HG03520 (cell line): ENCODE data around the gene DOP1A.

Experiments
- ATAC-seq: cut with Tn5 transposase; IDR thresholded peaks from one replicate; pipeline ENCODE4 v1.9.1; 2021; ENCODE audit warnings: mild to moderate bottlenecking, moderate library complexity; ENCODE audit not compliant: unreplicated experiment

DOP1A gene, protein sequence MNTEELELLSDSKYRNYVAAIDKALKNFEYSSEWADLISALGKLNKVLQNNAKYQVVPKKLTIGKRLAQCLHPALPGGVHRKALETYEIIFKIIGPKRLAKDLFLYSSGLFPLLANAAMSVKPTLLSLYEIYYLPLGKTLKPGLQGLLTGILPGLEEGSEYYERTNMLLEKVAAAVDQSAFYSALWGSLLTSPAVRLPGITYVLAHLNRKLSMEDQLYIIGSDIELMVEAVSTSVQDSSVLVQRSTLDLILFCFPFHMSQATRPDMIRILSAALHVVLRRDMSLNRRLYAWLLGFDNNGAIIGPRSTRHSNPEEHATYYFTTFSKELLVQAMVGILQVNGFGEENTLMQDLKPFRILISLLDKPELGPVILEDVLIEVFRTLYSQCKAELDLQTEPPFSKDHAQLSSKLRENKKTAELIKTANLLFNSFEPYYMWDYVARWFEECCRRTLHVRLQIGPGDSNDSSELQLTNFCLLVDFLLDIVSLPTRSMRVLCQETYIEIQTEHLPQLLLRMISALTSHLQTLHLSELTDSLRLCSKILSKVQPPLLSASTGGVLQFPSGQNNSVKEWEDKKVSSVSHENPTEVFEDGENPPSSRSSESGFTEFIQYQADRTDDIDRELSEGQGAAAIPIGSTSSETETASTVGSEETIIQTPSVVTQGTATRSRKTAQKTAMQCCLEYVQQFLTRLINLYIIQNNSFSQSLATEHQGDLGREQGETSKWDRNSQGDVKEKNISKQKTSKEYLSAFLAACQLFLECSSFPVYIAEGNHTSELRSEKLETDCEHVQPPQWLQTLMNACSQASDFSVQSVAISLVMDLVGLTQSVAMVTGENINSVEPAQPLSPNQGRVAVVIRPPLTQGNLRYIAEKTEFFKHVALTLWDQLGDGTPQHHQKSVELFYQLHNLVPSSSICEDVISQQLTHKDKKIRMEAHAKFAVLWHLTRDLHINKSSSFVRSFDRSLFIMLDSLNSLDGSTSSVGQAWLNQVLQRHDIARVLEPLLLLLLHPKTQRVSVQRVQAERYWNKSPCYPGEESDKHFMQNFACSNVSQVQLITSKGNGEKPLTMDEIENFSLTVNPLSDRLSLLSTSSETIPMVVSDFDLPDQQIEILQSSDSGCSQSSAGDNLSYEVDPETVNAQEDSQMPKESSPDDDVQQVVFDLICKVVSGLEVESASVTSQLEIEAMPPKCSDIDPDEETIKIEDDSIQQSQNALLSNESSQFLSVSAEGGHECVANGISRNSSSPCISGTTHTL (N-terminal part only)

DNA sequence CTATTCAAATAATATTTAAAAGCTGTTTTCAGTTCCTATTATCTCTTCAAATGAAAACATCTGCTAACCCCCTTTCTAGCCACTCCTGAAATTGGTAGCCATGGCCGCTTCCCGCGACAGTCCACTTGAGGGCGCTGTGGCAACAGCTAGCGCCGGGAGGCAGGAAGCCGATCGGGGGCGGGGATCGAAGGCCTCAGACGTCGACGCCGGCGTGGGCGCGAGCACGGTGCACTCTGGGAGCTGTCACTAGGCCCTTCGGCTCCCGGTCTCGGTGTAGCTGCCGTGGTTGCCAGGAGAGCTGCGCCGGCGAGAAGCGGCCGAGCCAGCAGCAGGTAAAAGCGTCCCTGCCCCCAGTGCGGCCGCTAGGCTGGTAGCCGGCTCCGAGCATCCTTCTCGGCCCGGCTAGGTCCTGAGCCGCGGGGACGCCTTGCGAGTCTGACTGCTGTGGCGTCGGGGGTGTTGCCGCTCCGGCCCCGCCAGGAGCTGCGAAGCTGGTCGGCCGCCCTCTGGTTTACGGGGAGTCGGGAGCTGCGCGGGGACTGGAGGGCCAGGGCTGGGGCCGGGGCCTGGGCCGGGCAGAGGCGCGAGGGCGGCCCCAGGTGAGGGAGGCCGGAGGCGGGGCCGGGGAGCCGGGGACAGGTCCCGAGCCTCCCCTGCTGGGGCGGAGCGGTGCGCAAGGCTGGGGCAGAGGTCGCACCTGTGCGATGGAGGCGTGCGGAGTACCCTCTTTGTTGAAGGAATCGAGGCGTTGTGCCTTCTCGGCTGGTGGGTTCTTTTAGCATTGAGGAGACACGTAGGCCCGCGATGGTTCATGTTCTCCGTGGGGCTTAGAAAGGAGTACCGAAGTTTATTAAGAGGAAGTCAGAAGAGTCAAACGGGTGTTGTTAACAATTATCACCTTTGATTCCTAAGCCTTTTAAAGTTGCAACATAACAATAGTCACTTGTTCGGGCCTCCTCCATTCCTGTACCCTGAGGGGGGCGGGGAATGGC is at the start of gene DOP1A:
Gene DOP1A, plus strand, starts transcription at position 224 of the 992 bp plus-strand sequence. CDS start 29,307 bp downstream, outside the sequence.
- peak; percentile 81 for ATAC-seq

DNA sequence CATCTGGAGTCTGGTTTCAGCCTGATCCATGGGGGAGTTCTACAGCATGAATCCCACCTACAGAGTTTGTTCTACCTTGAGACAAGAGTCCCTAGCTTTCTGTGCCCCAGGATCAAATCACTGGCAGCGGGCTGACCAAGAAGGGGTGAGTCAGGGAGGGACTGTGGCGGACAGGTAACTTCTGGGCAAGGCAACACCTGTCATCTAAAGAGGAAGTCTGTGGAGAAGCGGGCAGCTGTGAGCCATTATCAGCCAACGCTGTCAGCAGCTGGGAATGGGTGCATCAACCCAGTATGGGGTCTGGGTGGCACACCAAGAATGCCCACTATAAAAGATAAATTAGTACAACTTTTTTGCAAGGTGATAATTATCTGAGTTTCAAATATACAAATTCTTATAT is 47.7 kb upstream of the DOP1A start:
- ATAC-seq, result no peak

DNA sequence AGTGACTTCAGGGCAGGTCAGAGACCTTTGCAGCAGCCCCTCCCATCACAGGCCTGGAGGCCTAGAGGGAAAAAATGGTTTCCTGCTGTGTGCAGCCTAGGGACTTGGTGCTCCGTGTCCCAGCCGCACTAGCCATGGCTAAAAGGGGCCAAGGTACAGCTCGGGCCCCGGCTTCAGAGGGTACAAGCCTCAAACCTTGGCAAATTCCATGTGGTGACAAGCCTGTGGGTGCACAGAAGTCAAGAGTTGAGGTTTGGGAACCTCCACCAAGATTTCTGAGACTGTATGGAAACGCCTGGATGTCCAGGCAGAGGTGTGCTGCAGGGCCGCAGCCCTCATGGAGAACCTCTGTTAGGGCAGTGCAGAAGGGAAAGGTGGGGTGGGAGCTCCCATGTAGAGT is 35.8 kb upstream of the DOP1A start:
- no peak for ATAC-seq

DNA sequence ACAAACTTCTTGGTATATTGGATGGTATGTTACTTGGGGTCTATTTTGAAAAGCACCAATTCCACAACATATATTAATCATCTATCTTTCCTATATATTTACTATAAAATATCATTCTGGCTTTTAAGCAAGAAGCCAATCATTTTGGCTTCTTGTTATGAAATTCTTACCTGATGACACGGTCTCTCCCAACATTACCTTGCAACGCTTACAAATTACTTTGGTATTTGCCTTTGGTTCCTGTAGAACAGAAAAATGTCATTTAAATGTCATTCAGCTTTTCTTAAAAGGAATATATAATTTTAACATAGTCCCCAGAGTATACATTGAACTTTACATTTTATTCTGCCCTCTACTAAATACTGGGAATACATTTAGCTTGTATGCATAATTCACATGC is 29.2 kb upstream of the DOP1A start:
- ATAC-seq, result no peak

DNA sequence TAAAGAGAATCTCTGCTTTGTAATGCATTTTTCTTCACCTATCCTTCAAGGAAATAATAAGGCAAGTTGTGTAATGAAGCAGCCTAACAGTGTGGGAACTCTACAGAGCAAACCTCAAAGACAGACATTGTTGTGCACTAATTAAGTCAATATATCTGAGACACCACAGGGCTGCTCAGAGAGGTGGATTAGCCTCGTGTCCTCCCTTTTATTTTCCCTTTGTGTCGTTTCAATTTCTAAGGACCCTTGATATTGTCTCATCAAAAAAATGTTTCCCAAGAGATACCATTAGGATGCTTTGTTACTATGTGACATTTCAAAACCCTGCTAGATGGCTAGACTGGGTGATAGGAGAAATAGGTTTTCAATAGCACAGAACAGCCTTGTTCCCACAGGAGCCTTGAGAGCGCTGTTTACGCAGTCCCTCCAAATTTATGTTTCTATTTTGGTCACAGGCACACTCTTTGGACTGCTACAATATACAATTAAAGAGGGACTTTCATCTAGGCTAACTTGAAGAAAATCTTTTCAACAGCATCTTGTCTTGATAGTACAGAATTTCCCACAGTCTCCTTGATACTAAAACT is 24.9 kb upstream of the DOP1A start:
- no peak for ATAC-seq

DNA sequence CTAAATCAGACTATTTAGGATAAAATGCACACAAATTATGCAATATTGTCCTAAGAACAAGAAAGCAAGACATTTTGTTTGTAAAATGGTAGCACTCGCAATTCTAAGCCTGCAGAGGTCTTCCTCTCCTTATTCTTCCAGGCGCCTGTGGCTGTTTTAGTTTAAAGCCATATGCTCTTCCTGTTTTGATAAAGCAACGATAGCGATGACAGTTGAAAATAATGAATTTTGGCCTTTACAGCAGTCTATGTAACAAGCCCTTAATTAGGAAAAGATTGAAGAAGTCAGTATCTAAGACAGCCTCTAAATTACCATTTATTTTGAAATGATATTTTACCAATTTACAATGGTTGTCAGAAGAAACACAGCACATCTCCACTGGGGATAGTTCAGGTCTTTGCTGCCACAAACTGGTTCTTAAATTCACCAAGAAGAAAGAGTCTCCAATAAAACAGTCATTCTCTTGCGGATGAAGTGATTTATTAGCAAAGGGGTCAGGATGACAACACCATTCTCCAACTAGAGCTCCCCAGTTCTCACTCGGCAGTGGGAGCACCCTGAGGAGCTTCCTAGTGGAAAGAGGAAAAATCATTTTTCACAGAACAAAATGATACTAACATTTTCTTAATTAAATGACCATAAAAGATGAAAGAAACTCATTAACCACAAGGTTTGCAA is 23.2 kb upstream of the DOP1A start:
- no peak for ATAC-seq

DNA sequence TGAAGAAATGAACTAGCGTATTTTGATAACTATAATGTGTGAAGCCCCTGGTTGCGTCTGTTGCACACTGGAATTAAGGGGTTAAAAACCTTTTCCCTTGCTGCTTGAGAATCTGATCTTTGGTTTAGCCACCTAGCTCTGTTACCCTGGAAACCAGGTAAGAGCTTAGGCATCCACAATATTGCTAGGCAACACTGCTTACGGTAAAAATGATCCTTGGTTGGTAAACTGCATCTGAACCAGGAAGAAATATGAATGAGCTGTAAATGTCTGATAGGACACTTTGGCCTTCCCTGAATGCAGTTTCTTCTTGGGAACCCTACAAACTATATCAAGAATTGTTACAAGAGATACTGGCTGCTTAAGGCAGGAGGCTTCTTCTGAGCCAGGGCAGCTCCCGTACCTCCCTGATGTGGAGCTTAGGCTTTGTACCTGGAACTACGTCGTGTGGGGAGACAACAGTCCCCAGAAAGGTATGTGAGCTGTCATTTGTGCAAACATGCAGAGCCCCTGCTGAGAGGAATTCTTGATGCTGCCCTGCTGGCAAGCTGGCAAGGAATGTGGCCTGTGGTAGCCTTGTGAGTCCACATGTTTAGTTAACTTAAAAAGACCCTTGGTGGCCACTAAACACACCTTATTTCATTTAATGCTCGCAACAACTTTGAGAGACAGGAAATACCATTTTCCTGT is 20.3 kb upstream of the DOP1A start:
- no peak for ATAC-seq

DNA sequence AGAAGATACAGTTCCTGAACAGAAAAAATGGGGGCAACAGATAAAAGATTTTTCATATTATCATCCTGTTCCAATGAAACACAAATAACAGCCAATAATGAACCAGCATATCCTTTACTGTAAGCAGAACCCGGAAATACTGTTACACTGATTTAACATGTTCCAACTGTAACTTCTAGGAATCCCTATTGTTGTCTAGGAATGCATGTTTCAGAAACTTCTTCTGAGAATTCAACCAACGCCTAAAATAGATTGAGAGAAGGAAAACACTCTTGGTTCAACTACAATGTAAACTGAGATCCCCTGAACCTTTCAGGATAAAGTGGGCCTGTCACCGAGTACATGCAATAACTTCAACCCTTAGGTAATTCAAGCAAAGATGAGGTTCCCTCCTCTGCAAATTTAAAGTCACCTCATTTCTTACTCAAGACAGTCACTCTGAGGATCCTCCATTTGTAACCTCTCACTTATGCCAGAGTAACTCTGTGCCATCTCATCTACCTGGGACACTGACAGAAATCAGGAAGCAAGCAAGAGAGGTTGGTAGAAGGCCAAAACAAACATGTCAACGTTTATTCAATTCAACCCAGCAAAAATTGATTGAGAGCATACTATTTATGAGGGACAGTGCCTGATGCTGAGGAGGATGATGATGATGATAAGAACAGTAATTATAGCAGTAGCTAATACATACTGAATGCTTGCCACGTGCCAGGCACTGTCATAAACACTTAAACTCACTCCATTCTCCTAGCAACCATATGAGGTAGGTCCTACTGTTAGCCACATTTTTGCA is 15.9 kb upstream of the DOP1A start:
- ATAC-seq, result no peak

DNA sequence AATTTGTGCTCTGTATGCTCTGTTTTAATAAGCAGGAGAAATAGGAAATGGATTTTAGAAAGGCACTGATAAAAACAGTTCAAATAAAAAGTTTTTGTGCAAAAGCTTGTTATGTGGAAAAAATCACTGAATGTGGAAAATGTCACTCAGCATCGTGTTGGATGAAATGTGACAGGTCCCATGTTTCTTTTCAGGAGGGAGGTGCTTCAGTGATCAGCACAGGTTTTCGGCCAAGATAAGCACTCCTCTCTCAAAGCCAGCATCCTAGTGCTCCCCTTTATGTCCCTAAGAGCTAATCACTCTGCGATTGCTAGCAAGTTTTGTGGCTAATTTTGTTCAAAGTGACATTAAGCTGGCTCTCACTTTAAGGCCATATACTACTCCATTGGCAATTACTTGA is 13.8 kb upstream of the DOP1A start:
- no peak for ATAC-seq

DNA sequence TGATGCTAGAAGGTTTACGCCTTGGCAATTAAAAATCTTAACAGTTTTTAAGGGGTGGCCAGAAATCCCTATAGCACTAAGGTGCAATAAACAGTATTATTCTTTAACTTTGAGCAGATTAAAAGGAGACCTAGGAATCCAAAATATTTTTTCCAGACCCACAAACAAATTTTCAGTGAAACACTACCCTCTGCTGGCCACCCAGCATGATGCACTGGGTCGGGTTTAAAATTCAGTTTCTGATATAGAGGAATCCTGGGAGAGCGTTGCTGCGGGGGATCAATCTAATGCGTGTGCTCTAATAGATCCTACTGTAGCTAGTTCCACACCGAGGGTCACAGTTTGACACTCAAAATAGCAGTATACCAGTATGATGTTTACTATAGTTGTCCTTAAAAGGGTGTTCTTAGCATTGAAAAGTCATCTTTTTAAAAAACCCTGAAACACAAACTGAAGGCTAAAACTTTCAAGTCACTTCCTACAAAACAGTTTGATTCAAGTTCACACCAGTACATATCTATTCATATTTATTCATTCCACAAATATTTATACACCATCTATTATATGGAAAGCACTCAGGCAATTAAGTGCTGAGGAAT is 12.0 kb upstream of the DOP1A start:
- ATAC-seq, result peak; percentile 53

DNA sequence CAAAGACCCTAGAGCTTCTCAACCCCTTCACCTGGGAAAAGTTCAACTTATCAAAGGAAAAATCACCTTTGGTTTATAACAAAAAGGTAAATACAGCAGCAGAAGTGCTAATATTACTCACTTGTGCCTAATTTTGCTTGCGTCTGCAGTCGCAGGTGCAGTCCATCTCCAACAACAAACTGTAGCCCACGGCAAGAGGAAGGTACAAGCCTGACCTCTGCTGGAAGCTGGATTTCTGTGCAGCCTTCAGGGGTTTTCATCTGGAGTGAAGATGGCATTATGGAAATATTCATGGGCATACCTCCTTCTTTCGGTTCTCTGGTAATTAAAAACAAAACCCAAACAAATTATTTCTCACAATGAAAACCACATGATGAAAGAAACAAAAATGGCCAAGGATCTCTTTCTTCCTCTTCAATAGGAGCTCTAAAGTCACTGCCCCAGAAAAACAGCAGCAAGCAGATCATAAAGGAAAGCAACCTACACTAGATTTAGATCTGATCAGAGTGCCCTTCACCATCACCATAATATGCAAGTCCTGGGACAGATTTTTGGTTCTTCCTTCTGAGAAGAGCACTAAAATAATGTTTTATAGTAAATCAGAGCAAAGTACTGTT is 9.7 kb upstream of the DOP1A start:
- ATAC-seq, result peak; percentile 88

DNA sequence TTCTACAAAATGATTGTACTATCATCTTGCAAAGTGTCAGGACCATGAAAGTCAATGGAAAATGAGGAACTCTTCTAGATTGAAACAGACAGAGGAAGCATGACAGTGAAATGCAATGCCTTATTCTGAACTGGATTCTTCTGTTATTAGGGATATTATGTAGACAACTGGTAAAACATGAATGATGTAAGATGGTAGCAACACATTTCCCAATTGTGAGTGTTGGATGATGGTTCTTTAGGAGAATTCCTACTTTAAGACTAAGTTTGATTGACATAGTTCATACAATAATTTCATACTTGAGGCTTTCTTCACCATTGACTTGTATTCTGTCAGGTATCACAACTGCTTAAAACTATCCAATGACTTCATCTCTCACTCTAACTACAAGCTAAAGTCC is 6.3 kb upstream of the DOP1A start:
- ATAC-seq, result no peak

DNA sequence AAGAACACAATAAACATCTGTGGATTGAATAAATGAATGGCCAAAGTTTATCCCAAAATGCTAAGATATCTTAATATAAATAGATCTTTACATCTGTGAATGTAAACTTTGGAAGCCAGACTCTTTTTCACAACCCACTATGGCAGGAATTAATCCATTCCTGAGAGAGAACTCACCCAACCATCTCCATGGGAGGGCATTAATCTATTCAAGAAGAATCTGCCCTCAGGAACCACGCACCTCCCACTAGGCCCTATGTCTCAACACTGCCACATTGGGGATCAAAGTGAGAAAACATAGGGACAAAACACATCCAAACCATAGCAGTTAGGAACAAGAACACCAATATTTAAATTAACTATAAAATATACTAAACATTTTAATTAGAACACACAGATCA is 5.2 kb upstream of the DOP1A start:
- ATAC-seq, result no peak

DNA sequence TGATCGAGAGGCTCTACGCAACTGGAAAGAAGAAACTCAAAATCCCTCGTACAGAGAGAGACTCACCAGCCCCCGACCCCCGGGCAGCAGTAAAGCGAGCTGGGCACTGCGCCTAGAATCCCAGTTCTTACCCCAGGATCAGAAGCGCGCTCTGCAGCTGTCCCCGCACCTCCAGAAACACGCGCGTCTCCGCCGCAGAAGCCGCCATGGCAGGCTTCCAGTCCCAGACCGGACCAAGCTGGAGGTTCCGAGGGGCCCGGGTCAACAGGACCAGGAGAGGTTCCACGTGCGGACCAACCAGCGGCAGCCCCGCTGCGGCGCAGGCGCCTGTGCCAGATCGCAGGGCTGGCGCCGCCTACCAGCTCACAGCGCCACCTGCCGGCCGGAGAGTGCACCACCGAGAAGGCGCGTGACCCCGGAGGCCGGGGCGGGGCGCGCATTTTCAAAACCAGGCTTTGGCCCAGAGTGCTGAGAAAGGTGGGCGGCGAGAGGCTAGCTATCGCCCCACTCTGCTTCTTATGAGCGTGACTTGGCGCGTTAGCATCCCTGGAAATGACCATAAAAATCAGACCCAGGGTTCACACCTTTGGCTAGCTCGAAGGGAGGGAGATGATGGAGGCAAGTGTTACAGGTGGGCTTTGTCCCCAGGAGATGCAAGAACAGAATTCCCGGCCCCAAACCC is 1.8 kb upstream of the DOP1A start, which contains the start of gene UBE3D:
Gene UBE3D, minus strand, starts transcription at position 331 of the 682 bp plus-strand sequence. Its CDS starts 123 bp downstream, at position 208.
- peak; percentile 59 for ATAC-seq

DNA sequence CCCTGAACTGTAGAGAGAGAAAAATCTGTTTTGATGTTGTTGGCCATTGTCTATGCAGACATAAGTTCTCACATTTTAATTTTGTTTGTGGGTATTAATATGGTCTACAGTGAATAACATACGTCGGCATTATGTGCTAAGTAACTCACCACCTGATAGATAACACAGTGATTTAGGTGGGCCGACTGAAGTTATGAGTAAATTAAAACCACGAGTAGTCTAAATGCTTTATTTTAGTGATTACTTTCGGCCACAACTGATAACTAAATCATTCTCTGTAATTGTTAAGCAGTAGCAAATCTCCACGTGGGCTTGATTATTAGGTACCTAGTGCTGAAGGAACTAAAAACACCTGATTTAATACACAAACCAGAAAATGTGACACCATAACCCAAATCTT is 1.1 kb downstream of the DOP1A start:
- ATAC-seq, result no peak

DNA sequence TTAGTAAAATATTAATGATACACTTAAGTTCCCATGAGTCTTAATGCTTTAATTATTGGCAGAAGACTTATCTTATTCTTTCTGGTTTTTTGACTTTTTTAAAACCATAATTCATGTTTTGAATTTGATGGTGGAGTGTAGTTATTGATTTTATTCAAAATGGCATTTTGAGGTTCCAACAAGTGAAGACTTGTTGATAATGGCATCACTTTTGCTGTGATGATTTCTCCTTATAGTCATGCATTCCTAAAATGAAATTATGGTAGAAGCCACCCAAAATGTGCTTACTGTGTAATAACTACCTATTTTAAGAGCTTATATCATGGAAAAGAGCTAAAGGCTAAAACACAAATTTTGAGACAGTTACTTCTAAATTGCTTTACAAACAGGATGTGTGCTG is 2.2 kb downstream of the DOP1A start:
- ATAC-seq, result no peak
